GM18511 (cell line): Measurements from ENCODE around the gene ARL6IP4.

ENCODE experiments used
- ATAC-seq: cut with Tn5 transposase; IDR thresholded peaks from one replicate; pipeline ENCODE4 v1.9.1; 2021; ENCODE audit warnings: mild to moderate bottlenecking, moderate library complexity; ENCODE audit not compliant: unreplicated experiment

ARL6IP4 gene

DNA sequence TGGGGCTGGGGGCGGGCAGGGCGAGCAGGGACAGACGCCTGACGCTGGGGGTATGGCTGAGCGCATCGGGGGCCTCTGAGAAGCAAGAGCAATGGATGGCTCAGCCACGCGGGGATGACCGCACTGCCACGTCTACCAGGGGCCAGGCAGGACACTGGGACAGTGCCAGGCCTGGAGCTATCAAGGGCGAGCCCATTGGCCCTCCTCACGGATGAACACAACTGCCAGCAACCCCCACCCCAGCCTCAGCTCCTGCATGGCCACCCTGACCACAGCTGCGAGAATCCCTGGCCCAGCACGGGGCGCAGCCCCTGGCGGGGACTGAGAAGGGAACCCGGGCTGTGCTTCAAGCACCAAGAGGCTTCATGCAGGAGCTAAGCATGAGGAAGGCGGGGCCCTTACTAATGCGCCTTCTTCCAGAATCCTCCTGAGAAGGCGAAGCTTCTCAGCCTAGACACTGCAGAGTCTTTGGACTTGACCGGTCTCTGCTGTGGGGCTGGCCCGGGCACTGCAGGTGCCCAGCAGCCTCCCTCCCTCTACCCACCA lies 9.5 kb downstream of the ARL6IP4 start:
- ATAC-seq: no peak

DNA sequence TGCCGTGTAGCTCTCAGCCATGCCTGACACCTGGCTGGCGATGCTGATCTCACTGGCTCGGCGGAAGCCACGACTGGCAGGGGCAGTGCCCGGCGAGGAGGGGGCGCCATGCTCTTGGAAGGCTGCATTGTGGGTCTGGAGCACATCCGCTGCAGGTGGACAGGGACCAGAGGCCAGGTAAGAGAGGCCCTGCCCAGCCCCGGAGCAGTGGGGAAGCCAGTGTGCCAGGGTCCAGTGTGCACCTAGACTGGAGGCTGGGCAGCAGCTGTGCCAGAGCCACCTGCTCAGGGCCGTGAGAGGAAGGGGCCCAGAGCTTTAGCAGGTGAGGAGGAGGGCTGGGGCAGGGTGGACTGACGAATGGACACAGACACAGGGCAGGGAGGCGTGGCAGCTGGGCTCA lies 10.1 kb downstream of the ARL6IP4 start:
- no peak for ATAC-seq

DNA sequence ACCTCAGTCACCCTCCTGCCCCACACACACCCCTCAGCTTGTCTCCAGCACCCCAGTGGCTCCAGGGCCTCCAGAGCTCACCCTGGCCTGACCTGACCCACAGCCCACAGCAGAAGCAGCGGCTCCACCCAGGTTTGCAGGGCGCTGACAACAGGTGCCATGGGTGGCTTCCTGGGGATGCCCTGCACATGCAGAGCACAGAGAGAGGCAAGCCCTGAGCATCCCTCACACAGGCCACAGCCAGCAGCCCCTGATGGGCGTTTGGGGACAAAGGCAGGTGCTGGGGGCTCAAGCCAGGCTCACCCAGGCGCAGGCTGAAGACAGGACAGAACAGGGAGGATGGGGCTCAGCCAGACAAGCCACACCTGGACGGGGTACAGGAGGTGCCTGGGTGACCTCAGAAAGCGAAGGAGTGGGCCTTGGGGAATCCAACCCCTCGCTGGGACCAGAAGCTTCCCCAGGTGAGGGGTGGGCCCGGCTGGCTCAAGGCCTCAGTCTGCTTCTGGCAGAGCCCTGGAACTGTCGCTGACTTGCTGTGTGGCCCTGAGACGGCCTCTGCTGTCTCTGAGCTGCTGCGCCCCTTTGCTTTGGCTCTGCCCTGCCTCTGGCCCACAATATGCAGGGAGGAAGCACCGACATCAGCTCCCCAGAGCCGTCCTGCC lies 10.6 kb downstream of the ARL6IP4 start:
- no peak for ATAC-seq

DNA sequence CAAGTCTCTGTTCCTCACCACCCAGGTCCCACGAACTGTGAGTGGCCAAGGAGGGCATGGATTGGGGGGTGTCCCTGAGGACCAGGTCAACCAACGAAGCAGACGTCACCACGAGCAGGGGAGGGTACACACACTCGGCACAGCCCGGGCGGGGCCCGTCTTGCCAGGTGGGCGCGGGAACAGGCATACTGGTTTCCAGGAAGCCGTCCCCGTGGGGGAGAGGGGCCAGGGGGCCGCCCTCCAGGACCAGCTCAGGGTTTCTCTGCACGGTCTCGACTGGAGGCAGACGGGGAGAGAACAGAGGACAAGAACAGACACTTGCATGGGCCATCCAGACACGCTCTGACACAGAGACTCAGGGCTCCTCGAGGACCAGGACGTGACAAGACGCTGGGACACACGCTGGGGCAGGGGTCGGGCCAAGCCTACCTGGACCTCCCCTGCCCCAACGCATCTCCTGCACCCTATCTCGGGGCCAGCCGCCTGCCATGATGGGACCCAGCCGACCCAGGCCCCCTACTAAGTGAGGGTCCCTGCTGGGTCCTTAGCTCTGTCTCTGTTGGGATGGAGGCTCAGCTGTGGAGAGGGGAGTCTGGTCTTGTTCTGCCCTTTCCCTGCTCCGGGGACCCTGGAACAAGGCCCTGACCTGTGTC lies 11.3 kb downstream of the ARL6IP4 start:
- no peak for ATAC-seq

DNA sequence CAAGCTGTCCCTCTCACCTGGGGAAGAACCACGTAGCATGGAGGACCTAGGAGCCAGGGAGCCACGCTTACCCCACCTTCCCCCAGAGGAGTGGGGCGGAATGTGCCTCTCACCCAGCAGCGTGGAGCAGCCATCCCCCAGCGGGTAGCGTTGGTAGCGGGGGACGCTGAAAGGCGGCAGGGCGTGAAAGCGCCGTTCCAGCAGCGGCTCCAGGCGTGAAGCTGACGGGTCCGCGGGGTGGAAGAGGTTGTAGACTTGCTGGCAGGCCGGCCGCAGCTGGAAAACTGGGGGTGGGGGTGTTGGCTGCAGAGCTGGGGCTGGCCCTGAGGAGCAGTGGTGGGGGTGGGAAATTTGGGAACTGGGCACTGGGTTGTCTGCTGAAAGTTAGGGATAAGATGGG lies 11.9 kb downstream of the ARL6IP4 start:
- no peak for ATAC-seq

DNA sequence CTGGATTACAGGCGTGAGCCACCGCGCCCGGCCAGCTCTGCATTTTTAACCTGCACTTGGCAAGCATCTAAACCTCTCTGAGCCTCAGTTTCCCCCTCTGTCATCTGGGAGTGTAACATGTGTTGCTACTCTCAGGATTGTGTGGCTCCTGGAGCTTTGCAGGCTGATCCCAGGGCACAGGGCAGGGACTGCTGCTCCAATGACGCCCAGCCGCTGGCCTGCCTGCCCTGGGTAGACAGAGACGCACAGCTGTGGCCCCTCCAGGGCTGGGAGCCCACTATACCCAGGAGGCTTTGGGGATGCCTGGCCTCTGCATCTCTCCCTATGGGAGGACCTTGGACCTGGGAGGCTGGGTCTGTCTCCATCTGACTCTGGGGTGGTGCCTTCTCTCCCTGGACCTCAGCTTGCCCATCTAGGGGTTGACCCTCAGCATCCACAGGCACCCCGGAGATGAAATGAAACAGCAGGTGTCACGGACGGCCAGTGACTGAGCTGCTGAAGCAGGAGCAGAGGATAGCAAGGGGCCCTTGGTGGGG lies 13.7 kb downstream of the ARL6IP4 start:
- no peak for ATAC-seq

DNA sequence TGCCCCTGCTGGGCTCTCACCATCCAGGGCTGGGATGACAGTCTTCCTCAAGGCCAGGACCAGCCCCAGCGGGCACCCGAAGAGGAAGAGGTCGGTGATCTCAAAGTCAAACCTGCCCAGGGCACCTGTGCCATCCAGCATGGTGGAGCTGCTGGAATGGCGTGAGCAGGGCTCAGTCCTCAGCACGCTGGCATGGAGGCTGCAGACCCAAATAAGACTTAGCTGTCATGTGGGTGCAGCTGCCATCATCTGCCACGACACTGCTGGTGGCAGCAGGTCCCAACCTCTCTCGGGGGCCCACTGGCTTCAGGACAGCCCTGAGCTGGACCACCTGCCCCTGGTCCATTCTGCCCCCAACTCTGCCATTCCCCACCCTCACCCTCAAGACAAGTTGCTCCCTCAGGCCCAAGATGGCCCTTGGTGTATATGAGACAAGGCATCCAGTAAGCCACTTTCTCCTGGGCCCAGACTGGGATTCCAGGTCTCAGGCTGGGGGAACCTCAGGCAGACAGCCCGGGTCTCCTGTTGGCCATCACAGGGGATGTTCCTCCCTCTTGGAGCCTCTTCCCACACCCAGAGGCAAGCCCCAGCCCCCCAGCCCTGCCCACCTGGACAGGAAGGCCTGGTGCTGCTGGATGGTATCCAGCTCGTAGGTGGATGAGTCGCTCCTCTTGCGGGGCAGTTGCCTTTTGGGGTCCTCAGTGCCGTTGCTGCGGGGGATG lies 14.5 kb downstream of the ARL6IP4 start:
- ATAC-seq: no peak

DNA sequence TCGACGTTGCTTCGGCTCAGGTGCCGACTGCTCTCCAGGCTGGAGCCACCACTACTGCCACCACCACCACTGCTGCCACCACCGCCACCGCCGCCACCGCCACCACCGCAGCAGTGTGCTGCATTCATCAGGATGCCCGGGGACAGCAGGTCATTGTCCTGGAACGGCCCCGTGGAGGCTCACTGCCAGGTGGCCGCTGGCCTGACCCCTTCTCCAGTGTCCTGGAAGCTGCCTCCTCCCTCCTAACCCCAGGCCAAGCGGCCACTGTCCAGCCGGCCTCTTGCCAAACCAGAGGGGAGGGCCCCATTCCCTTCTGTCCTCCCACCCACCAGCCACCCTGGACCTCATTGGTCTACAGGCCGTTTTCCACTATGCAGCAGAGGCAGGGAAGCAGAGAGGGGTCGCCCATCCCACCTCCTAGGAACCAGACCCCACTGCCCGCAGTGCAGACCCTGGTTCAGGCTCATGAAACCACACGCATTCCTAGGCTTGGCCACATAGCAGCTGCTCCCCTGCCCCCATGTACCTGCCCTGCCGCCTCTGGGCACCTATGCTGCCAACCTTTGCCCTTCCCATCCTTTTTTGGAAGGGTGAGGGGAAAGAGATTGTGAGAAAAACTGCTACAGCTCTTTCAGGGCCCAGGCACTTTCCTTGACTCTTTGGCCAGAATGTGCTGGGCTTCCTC lies 15.2 kb downstream of the ARL6IP4 start:
- no peak for ATAC-seq

DNA sequence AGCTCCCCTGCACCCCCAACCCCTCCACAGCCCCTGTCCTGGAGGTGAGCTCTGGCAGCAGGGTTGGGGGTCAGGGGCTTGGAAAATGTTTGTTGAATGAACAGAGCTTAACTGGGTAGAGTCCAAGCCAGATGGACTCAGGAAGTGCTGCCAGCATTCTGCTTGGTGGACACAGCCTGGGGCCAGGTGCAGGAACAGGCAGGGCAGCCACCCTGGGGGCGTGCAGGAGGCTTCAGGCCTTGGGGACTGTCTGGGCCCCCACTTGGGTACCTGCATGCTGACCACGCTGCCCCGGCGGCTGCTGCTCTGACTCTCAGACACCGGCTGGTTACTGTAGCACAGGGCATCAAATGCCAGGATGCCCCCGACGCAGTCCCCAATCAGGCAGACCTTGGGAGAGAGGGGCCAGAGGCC lies 15.7 kb downstream of the ARL6IP4 start:
- ATAC-seq: no peak

DNA sequence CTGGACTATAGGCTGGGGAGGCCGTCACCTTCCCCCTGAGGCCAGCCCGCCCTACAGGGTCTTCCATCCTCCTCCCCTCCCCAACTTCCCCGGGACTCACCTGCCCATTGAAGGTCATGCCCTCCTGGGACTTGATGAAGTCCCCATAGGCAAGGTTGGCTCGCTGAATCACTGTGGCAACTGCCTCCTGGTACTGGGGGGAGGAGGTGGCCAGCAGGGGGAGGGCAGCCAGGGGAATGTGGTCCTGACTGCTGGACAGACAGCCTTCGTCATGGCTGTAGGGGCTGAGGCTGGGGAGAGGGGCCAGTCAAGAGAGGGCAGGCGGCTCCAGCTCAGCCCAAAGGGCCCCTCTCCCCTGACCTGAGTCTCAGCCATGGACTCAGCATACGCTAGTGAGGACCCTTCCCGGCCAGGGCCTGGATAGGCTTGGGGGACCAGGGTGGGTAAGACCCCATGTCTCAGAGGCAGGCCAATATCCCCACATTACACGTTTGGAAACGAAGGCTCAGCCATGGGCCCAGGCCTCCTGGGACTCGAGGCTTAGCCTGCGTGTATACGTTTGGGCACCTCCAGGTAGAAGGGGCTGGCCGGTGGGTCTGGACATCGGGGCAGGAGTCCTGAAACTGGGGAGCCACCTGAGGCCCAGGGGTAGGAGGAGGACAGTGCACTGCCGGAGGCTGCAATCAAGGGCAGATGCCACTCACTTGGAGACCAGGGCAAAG lies 16.3 kb downstream of the ARL6IP4 start:
- ATAC-seq: no peak

DNA sequence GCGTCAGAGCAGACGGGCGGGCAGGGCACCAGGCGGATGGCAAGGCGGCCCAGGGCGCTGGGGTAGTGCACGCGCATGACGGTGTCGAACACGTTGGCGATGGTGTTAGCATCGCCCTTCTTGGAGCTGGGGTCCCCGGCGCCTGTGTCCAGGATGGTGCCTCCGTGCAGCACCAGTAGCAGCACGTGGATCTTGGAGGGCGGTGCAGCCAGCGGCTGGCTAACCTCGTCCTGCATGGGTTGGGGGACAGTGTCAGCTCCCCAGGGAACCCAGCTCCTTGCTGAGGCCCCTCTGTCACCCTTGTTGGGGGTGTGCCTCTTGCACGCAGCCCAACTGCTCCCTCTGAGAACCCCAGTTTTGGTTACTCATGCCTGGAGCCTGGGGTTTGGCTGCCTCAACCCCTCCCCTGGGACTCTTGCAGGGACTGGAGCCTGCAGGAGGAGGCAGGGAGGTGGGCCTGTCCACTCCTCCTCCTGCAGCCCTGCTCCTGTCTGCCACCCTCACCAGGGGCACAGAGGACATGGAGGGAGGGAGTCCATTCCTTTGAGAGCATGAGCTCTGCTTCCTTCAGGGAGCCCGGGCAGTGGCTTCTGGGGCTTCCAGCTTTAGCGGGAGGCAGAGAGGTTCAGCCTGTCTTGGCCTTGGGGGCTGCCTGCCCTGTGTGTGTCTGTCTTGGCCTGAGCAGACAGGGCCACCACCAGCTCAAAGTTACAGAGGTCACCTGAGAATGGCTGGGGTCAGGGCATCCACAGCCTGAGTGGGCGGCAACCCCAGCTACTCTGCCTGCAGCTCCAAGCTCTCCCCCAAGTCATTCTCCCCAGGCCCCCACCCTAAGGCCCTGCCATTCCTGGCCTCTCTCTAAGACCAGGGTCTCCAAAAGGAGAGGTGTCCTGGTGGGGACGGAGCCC lies 17.1 kb downstream of the ARL6IP4 start:
- no peak for ATAC-seq

DNA sequence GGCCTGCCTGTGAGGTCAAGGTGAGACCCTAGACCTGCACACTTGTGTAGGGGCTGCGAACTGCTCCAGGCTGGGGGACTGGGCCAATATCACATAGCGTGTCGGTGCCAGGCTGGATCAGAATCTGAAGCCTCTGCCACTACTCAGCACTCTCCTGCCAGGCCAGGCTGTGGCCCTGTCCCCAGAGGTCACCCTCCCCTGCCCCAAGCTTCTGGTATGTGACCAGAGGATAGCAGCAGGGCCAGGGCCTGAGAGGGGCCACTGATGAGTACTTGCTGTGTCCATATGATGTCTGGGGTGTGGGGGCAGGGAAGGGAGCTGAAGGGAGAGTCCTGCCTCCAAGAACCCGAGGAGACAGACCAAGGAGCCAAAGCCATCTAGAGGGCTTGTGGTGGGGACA lies 17.8 kb downstream of the ARL6IP4 start:
- ATAC-seq: no peak

DNA sequence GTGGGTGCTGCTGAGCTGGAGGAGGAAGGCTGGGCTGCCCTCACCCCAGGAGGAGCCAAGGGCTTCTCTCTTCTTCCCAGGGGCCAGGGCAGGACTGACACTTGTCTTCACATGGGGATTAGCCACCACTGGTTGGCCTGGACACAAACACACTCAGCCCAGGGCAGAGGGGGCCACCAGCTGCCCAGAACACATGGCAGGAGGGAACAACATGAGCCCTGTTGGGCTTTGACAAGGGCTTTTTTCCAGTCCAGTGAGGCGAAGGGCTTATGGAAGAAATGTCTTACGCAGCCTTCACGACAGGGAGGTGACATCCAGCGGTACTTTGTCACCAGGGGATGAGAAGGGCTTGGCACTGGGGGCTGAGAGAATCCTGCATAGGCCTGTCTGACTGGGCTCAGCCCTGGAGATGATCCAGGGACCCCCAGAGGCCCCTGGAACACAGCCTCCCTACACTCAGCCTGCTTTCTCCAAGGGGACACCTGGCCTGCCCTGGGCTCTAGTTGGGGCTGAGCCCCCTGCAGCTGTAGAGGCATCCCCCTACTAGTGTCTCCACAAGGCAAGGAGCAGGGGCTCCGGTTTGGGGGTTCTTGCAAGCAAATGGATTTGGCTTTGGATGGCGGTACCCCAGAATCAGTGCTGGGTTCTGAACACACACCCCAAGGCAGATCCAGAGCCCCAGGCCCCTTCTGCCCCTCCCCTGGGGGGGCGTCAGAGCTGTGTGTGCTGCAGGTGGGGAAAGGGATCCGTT lies 18.9 kb downstream of the ARL6IP4 start:
- no peak for ATAC-seq

DNA sequence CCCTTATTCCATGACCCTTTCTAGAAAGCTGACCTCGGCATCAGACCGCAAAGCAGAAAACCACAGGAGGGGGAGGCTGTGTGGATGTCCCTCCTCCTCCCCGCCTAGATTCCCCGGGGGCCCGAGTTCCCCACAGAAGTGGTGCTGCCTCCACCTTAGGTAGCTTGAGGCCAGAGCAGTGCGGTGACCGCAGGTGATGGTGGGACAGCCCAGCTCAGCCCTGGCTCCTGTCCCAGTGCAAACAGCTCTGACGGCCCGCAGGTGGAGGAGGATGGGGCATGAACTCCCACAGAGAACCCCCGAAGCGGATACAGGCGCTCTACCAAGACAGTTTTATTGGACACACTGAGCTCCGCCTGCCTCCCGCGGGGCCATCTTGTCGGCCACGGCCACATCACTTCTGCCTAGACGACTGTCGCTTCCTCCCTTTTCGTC lies 19.5 kb downstream of the ARL6IP4 start:
- ATAC-seq: no peak

DNA sequence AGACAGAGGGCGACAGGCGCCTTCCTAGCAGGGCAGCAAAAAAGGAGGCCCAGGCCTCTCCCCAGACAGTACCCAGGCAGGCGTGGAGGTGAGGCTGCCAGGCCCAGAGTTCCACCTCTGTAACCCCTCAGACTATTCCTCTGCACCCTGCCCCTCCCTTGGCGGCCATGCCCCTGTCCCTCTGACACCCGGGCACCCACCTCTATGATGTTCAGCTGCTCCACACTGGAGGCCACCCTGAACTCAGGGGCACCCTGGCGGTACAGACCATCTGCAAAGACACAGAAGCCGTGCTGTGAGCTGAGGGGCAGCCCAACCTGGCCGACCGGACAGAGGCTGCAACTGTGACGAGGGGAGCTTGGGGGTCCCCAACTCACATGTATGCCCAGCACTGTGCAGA lies 20.1 kb downstream of the ARL6IP4 start:
- no peak for ATAC-seq

DNA sequence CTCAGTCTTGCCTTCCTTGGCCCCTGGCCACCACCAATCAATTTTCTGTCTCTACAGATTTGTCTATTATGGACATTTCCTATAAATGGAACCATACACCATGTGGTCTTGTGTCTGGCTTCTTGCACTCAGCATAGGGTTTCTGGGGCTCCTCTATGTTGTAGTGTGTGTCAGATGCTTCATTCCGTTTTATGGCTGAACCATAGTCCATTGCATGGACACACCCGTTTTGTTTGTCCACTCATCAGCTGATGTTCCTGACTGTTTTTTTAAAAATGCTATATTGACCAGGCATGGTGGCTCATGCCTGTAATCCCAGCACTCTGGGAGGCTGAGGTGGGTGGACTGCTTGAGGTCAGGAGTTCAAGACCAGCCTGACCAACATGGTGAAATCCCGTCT lies 21.0 kb downstream of the ARL6IP4 start:
- no peak for ATAC-seq

DNA sequence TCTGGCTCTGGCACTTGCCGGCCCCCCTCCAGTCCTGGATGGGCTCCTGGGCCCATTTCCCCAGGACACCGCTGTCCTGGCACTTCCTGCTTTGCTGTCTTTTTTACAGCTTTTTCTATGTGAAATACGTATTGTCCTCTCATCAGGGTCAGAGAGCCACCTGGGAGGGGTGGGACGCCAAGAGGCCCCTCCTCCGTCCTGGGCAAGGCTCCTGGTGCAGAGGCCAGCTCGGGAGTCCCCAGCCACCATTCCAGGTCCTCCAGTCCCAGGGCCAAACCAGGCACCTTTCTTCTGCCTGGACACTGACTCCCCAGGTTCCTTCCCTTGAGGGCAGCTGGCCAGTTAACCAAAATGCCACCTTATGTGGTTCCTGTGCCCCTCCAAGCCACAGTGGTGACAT lies 22.8 kb downstream of the ARL6IP4 start:
- no peak for ATAC-seq

DNA sequence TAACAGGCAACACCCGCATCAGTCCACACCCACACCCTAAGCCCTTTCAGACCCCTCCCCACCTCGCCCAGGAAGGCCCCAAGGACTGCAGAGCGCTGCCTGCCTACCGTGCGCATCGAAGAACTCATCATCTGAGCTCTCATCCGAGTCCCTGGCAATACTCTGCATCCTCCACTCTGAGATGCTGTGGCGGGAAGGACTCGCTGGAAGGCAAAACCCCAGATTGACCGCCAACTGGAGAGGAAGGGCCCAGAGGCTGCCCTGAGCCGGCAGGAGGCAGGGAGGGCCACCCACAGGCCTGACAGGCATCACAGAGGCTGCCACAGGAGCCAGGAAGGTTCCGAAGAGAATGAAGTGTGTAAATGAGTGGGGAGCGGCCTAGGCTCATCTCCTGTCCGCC lies 23.8 kb downstream of the ARL6IP4 start:
- no peak for ATAC-seq
